HEK293 (cell line): Measurements from ENCODE around the gene DLX3.
A peak's percentile ranks its signal among the peaks of the same experiment; 100 is the strongest.

ENCODE experiments used
- CTCF ChIA-PET: fragments of 350-600 bp; formaldehyde crosslinking; extraction: SDS; loops from one replicate; lab custom pipeline; 2021; ENCODE audit warnings: antibody characterized with exemption; lab: Yijun Ruan, JAX
- POLR2A ChIA-PET: fragments of 300-600 bp; formaldehyde crosslinking; extraction: SDS; loops from one replicate; lab custom pipeline; 2020; ENCODE audit warnings: antibody characterized with exemption, inconsistent platforms; lab: Yijun Ruan, JAX
- H3K27ac ChIP-seq: fragments of 200-500 bp; sonication (Bioruptor generic); 2 replicates; pipeline ENCODE4 v1.5.1; 2014; ENCODE audit warnings: low read depth, low read length, control low read depth, inconsistent platforms; ENCODE audit errors: extremely low read depth
- H3K36me3 ChIP-seq, 2 experiments: fragments of 200-500 bp in 1 of 2; sonication (Bioruptor generic) in 1 of 2; 1 replicate in 1 of 2; 2 replicates in 1 of 2; pipeline ENCODE4 v1.5.1; 2014 to 2017; ENCODE audit warnings: inconsistent platforms in 2 of 2, low read length in 2 of 2; ENCODE audit not compliant: control insufficient read depth in 2 of 2, insufficient read depth in 1 of 2
- H3K4me1 ChIP-seq: fragments of 200-500 bp; sonication (Bioruptor generic); 2 replicates; pipeline ENCODE4 v1.5.1; 2014; ENCODE audit warnings: mild to moderate bottlenecking, low read length, inconsistent platforms; ENCODE audit not compliant: control insufficient read depth, insufficient read depth
- H3K4me3 ChIP-seq: 2 replicates; pipeline ENCODE4 v1.5.1; 2011; ENCODE audit warnings: low read depth, mild to moderate bottlenecking, control low read depth, low read length, moderate library complexity
- H3K9me3 ChIP-seq: fragments of 200-500 bp; sonication (Bioruptor generic); 2 replicates; pipeline ENCODE4 v1.5.1; 2014; ENCODE audit warnings: low read depth, low read length, inconsistent platforms; ENCODE audit not compliant: control insufficient read depth, insufficient read depth
- AEBP2 ChIP-seq: fragments of 450-650 bp; formaldehyde crosslinking; IDR thresholded peaks from 2 replicates; pipeline ENCODE4 v1.5.1; 2016; ENCODE audit warnings: missing biosample characterization, missing genetic modification characterization, borderline replicate concordance
- EGR2 ChIP-seq: fragments of 450-650 bp; formaldehyde crosslinking; IDR thresholded peaks from 2 replicates; pipeline ENCODE4 v1.5.1; 2016; ENCODE audit warnings: low read depth, missing biosample characterization, missing genetic modification characterization
- IKZF3 ChIP-seq: fragments of 450-650 bp; IDR thresholded peaks from 2 replicates; pipeline ENCODE4 v1.5.0; 2018; ENCODE audit warnings: missing biosample characterization, mild to moderate bottlenecking, missing genetic modification characterization, moderate library complexity
- PRDM1 ChIP-seq: fragments of 450-650 bp; formaldehyde crosslinking; IDR thresholded peaks from 2 replicates; pipeline ENCODE4; 2016; ENCODE audit warnings: missing biosample characterization, missing genetic modification characterization
- SCRT1 ChIP-seq: fragments of 450-650 bp; formaldehyde crosslinking; IDR thresholded peaks from 2 replicates; pipeline ENCODE4 v1.5.1; 2016; ENCODE audit warnings: missing biosample characterization, missing genetic modification characterization, borderline replicate concordance
- SETDB1 ChIP-seq: IDR thresholded peaks from one replicate; pipeline ENCODE4 v1.6.1; 2017; ENCODE audit warnings: mild to moderate bottlenecking, low read length, moderate library complexity, mixed read lengths; ENCODE audit not compliant: insufficient read length
- ZBTB17 ChIP-seq: fragments of 450-650 bp; formaldehyde crosslinking; IDR thresholded peaks from 2 replicates; pipeline ENCODE4 v1.5.1; 2016; ENCODE audit warnings: missing biosample characterization, missing genetic modification characterization
- ZBTB26 ChIP-seq: fragments of 450-650 bp; formaldehyde crosslinking; optimal IDR thresholded peaks from 2 replicates; pipeline ENCODE3; 2016; ENCODE audit warnings: missing biosample characterization, mild to moderate bottlenecking, missing genetic modification characterization
- ZEB2 ChIP-seq: fragments of 450-650 bp; formaldehyde crosslinking; IDR thresholded peaks from 2 replicates; pipeline ENCODE4 v1.5.1; 2016; ENCODE audit warnings: missing biosample characterization, missing genetic modification characterization
- ZFHX2 ChIP-seq: fragments of 450-650 bp; formaldehyde crosslinking; conservative IDR thresholded peaks from 2 replicates; pipeline ENCODE4 v1.5.1; 2016; ENCODE audit warnings: missing biosample characterization, missing genetic modification characterization
- ZFP3 ChIP-seq: fragments of 450-650 bp; formaldehyde crosslinking; IDR thresholded peaks from 2 replicates; pipeline ENCODE4 v1.5.1; 2016; ENCODE audit warnings: low read depth, missing biosample characterization, missing genetic modification characterization
- ZFP41 ChIP-seq: fragments of 450-650 bp; formaldehyde crosslinking; IDR thresholded peaks from 2 replicates; pipeline ENCODE4 v1.5.1; 2016; ENCODE audit warnings: missing biosample characterization, missing genetic modification characterization, borderline replicate concordance
- ZNF169 ChIP-seq: fragments of 450-650 bp; formaldehyde crosslinking; IDR thresholded peaks from 2 replicates; pipeline ENCODE4 v1.5.1; 2016; ENCODE audit warnings: missing biosample characterization, missing genetic modification characterization
- ZNF18 ChIP-seq: fragments of 450-650 bp; formaldehyde crosslinking; IDR thresholded peaks from 2 replicates; pipeline ENCODE4 v1.5.1; 2016; ENCODE audit warnings: missing biosample characterization, missing genetic modification characterization
- ZNF223 ChIP-seq: fragments of 450-650 bp; formaldehyde crosslinking; IDR thresholded peaks from 2 replicates; pipeline ENCODE4 v1.5.1; 2016; ENCODE audit warnings: missing biosample characterization, missing genetic modification characterization
- ZNF274 ChIP-seq, 2 experiments: fragments of 200-500 bp in 1 of 2; fragments of 450-650 bp in 1 of 2; sonication (Bioruptor generic) in 1 of 2; formaldehyde crosslinking in 1 of 2; IDR thresholded peaks; 2 replicates each; pipeline versions ENCODE4 v1.5.1 to v1.6.1; 2014 to 2016; ENCODE audit warnings: borderline replicate concordance in 1 of 2, inconsistent platforms in 1 of 2, low read length in 1 of 2, missing biosample characterization in 1 of 2, missing genetic modification characterization in 1 of 2
- ZNF350 ChIP-seq: fragments of 450-650 bp; formaldehyde crosslinking; IDR thresholded peaks from 2 replicates; pipeline ENCODE4 v1.5.0; 2017; ENCODE audit warnings: missing biosample characterization, mild to moderate bottlenecking, missing genetic modification characterization
- ZNF366 ChIP-seq: fragments of 450-650 bp; formaldehyde crosslinking; conservative IDR thresholded peaks from 2 replicates; pipeline ENCODE4 v1.5.1; 2016; ENCODE audit warnings: missing biosample characterization, missing genetic modification characterization
- ZNF37A ChIP-seq: fragments of 450-650 bp; IDR thresholded peaks from 2 replicates; pipeline ENCODE4 v1.5.1; 2018; ENCODE audit warnings: missing biosample characterization, missing genetic modification characterization
- ZNF398 ChIP-seq: fragments of 450-650 bp; formaldehyde crosslinking; IDR thresholded peaks from 2 replicates; pipeline ENCODE4 v1.5.1; 2017; ENCODE audit warnings: missing biosample characterization, missing genetic modification characterization
- ZNF416 ChIP-seq: fragments of 450-650 bp; formaldehyde crosslinking; IDR thresholded peaks from 2 replicates; pipeline ENCODE4 v1.5.1; 2016; ENCODE audit warnings: missing biosample characterization, missing genetic modification characterization
- ZNF514 ChIP-seq: fragments of 450-650 bp; formaldehyde crosslinking; IDR thresholded peaks from 2 replicates; pipeline ENCODE4 v1.5.1; 2016; ENCODE audit warnings: missing biosample characterization, missing genetic modification characterization
- ZNF558 ChIP-seq: fragments of 450-650 bp; formaldehyde crosslinking; IDR thresholded peaks from 2 replicates; pipeline ENCODE4 v1.5.1; 2016; ENCODE audit warnings: missing biosample characterization, missing genetic modification characterization
- ZNF600 ChIP-seq: fragments of 450-650 bp; formaldehyde crosslinking; IDR thresholded peaks from 2 replicates; pipeline ENCODE4 v1.5.1; 2016; ENCODE audit warnings: missing biosample characterization, missing genetic modification characterization
- ZNF639 ChIP-seq: fragments of 450-650 bp; formaldehyde crosslinking; IDR thresholded peaks from 2 replicates; pipeline ENCODE4 v1.5.1; 2016; ENCODE audit warnings: missing biosample characterization, missing genetic modification characterization
- ZNF654 ChIP-seq: fragments of 450-650 bp; formaldehyde crosslinking; IDR thresholded peaks from 2 replicates; pipeline ENCODE4 v1.5.1; 2016; ENCODE audit warnings: low read depth, missing biosample characterization, missing genetic modification characterization

Gene DLX3

GRCh38 chr17:49963309-49963625 lies 31.8 kb downstream of the DLX3 start:
- CTCF ChIA-PET = interaction anchor here (0.5 to 4.4 kb wide), 5 partner anchors 11 to 508 kb away, joined by 3 to 18 read pairs (median 9); no protein-coding TSS in a partner anchor
- H3K9me3 ChIP-seq = no peaks in the 10 kb centered on the region
- no peaks in the 10 kb centered on the region for H3K36me3 ChIP-seq
- TF ChIP-seq ZNF600 (tag by site-specific recombination) (peak; percentile 74), ZBTB17 (tag by site-specific recombination) (peak; percentile 41; the same call in 1 of the 2 replicates), ZNF416 (tag by site-specific recombination) (no peak)
- TF ChIP-seq, all 188 proteins: peak for 2
- POLR2A ChIA-PET = interaction anchor here (1.0 kb wide), 1 partner anchor 175 kb away, joined by 3 read pairs; the partner anchor contains the start of gene KAT7
- no peak overlapping the region for H3K27ac ChIP-seq
- no peak overlapping the region for H3K4me3 ChIP-seq
- no peaks in the 10 kb centered on the region for H3K4me1 ChIP-seq

- no peaks in the 10 kb centered on the region for H3K9me3 ChIP-seq
- H3K36me3 ChIP-seq = no peaks in the 10 kb centered on the region
- POLR2A ChIA-PET = interaction anchor here (1.0 kb wide), 1 partner anchor 175 kb away, joined by 3 read pairs; the partner anchor contains the start of gene KAT7
- no peaks in the 10 kb centered on the region for H3K4me1 ChIP-seq
- no peak overlapping the region for H3K4me3 ChIP-seq
- no peak overlapping the region for H3K27ac ChIP-seq
- CTCF ChIA-PET = interaction anchor here (0.5 to 4.4 kb wide), 3 partner anchors 11 to 507 kb away, joined by 3 to 18 read pairs (median 16); no protein-coding TSS in a partner anchor
- no peak for TF ChIP-seq ZFP41
- no peak for TF ChIP-seq ZNF350 (tag by site-specific recombination)
- TF ChIP-seq ZNF169 (tag by site-specific recombination) = no peak
- no peak for TF ChIP-seq ZNF18 (tag by site-specific recombination)
- no peak for TF ChIP-seq AEBP2 (tag by site-specific recombination)
- TF ChIP-seq ZNF398 (tag by site-specific recombination) = peak; percentile 44
- no peak for TF ChIP-seq ZNF366 (tag by site-specific recombination)
- TF ChIP-seq ZNF223 (tag by site-specific recombination) = no peak
- TF ChIP-seq ZNF274 (IDR thresholded peaks at IDR 0.05; ENCODE audit: low read length) = no peak
- no peak for TF ChIP-seq ZNF274 (tag by site-specific recombination; IDR thresholded peaks at IDR 0.05; ENCODE audit: borderline replicate concordance)
- TF ChIP-seq ZNF639 (tag by site-specific recombination) = no peak
- no peak for TF ChIP-seq ZNF654 (tag by site-specific recombination)
- TF ChIP-seq PRDM1 (tag by site-specific recombination) = no peak
- TF ChIP-seq ZNF514 (tag by site-specific recombination) = no peak
- TF ChIP-seq EGR2 = peak; percentile 89
- no peak for TF ChIP-seq SCRT1 (tag by site-specific recombination)
- no peak for TF ChIP-seq ZNF558 (tag by site-specific recombination)
- TF ChIP-seq SETDB1 = no peak
- TF ChIP-seq ZBTB26 (tag by site-specific recombination) = no peak
- TF ChIP-seq ZEB2 (tag by site-specific recombination) = no peak
- no peak for TF ChIP-seq ZNF37A (tag by site-specific recombination)
- peak; percentile 79 for TF ChIP-seq ZFHX2 (tag by site-specific recombination)
- TF ChIP-seq ZFP3 = no peak
- no peak for TF ChIP-seq IKZF3 (tag by site-specific recombination)
Observed at GRCh38 chr17:49962599-49963308, 32.3 kb downstream of the DLX3 start.
